ENCODE data around the gene PIEZO1.

DNA sequence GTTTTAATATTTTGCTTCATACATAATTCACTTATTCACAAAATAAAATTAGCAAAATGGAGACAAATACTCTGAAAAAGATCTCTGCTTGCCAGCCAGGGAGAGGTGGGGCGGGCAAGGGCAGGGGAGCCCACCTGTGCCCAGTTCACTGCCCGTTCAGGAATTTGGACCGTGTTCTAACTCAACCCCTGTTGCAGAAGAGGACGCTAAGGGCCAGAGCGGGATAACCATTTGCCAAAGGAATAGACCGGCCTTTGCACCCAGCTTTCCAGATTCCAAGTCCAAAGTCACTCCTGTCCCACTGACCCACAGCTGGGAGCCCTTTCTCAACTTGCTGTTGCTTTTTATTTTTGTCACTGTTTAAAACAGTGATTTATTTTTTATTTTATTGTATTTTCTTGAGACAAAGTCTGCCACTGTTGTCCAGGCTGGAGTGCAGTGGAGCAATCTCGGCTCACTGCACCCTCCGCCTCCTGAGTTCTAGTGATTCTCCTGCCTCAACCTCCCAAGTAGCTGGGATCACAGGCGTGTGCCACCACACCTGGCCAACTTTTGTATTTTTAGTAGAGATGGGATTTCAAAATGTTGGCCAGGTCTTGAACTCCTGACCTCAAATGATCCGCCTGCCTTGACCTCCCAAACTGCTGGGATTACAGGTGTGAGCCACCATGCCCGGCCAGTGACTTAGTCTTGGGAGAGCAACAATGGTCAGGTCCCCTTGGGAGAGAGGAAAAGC lies 2.7 kb upstream of the PIEZO1 start:
- TF ChIP-seq POLR2A (IDR thresholded peaks at IDR 0.05) (no peak), CTCF (IDR thresholded peaks at IDR 0.05) (no peak)

Data from lower leg skin (tissue), 3 donors.